ENCODE measurements around the gene ADGRE2.
"Not testable (repeated sequence)": the region's sequence is repeated elsewhere in the genome, so short reads cannot be mapped to it uniquely, and the experiment has no call there.

Gene ADGRE2

DNA sequence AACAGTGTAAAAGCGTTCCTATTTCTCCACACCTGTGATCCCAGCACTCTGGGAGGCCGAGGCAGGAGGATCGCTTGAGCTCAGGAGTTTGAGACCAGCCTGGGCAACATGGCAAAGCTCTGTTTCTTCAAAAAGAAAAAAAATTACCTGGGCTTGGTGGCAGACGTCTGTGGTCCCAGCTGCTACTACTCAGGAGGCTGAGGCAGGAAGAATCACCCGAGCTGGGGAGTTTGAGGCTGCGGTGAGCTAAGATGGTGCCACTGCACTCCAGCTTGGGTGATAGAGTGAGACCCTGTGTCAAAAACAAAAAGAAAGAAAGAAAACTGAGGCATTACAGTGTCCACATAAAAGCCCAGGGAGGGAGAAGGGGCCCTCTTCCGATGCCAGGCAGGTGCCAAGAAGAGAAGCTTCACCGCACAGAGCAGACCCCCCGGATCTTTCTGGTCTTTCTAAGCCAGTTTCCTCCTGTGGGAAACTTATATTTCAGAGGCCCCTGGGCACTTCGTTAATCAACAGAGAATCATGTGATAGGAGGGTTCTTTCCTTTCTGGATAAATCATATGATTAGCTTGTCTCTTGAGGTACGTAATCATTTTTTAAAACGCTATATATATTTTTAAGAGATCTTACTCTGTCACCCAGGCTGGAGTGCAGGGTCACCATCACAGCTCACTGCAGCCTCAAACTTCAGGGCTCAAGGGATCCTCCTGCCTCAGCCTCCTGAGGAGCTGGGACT, at the start of gene ADGRE2:
Gene ADGRE2 (minus strand): TSS at position 451 of the 736 bp plus-strand sequence. CDS start 1,804 bp downstream, outside the sequence.
- peaks cover 13% of the 10 kb centered on the region for H3K27me3 ChIP-seq (ENCODE audit: insufficient read depth, insufficient read length)
- not testable (repeated sequence) for DNase-seq (ENCODE audit: low read depth, low spot score); H3K4me1 ChIP-seq (ENCODE audit: insufficient read depth, insufficient read length); H3K36me3 ChIP-seq (ENCODE audit: insufficient read depth, insufficient read length, low read length); H3K9ac ChIP-seq (ENCODE audit: insufficient read length, low read depth); H3K4me3 ChIP-seq (ENCODE audit: insufficient read length, low read depth); H3K9me3 ChIP-seq (ENCODE audit: insufficient read depth, low read length)

DNA sequence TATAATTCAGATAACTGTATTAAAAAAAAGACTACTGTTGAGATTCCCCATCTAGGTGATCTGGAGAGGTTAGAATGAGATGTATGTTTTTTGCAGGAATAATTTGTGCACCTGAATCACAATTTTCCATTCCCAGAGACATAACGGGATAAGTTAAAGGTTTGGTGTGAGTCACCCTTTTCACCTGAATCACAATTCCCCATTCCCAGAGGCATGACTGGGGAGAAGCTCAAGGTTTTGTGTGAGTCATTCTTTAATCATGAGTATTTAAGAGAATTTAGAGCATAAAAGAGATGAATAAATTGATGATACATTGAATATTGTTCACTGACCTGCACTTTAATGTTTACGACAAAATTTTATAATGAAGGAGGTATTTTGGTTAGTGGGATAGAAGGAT, 47.6 kb upstream of the ADGRE2 start:
- H3K36me3 ChIP-seq (ENCODE audit: insufficient read depth, insufficient read length, low read length): no peaks in the 10 kb centered on the region
- H3K9me3 ChIP-seq (ENCODE audit: insufficient read depth, low read length): peaks cover 3% of the 10 kb centered on the region; the same call in 1 of the 2 replicates
- no peaks in the 10 kb centered on the region for H3K4me1 ChIP-seq (ENCODE audit: insufficient read depth, insufficient read length)
- H3K4me3 ChIP-seq (ENCODE audit: insufficient read length, low read depth): no peak overlapping the region
- TF ChIP-seq SUZ12 (IDR thresholded peaks at IDR 0.05; ENCODE audit: extremely low read depth, insufficient read depth, insufficient read length): no peak
- TF ChIP-seq YY1 (IDR thresholded peaks at IDR 0.05; ENCODE audit: insufficient read depth, insufficient read length): no peak
- TF ChIP-seq ZNF274 (IDR thresholded peaks at IDR 0.05; ENCODE audit: low read depth, low read length): no peak
- no peak overlapping the region for H3K9ac ChIP-seq (ENCODE audit: insufficient read length, low read depth)
- DNase-seq (ENCODE audit: low read depth, low spot score): no peak
- H3K27me3 ChIP-seq (ENCODE audit: insufficient read depth, insufficient read length): no peaks in the 10 kb centered on the region

DNA sequence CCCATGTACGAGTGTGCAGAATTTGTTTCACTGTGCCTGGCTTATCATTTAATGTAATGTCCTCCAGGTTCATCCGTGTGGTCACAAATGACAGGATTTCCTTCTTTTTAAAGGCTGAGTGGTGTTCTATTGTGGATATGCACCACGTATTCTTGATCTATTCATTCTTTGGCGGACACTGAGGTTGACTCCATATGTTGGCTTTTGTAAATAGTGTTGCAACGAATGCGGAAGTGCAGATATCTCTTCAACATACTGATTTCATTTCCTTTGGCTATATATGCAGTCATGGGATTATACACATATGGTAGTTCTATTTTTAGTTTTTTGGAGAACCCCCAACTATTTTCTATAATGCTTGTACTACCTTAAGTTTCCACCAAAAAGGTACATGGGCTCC, 43.6 kb upstream of the ADGRE2 start:
- TF ChIP-seq ZNF274 (IDR thresholded peaks at IDR 0.05; ENCODE audit: low read depth, low read length) (no peak), YY1 (IDR thresholded peaks at IDR 0.05; ENCODE audit: insufficient read depth, insufficient read length) (no peak), SUZ12 (IDR thresholded peaks at IDR 0.05; ENCODE audit: extremely low read depth, insufficient read depth, insufficient read length) (no peak)

DNA sequence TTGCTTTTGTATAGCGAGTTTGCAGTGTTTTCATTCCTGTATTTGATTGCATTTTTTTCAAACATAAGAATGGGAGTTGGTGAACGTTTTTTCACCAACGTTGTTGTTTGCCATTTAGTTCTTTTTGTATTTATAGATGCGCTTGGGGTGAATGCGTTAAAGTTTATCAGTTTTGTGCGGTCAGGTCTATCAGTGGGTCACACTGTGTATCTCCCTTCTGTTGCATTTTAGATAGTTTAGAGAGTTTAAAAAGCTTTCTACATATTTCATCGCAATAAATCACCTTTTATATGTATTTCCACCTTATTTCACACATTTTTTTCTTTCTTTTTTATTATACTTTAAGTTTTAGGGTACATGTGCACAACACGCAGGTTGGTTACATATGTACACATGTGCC, 40.2 kb upstream of the ADGRE2 start:
- no peak for DNase-seq (ENCODE audit: low read depth, low spot score)
- H3K36me3 ChIP-seq (ENCODE audit: insufficient read depth, insufficient read length, low read length): no peaks in the 10 kb centered on the region
- no peak overlapping the region for H3K9ac ChIP-seq (ENCODE audit: insufficient read length, low read depth)
- H3K4me1 ChIP-seq (ENCODE audit: insufficient read depth, insufficient read length): no peaks in the 10 kb centered on the region
- no peaks in the 10 kb centered on the region for H3K9me3 ChIP-seq (ENCODE audit: insufficient read depth, low read length)
- TF ChIP-seq SUZ12 (IDR thresholded peaks at IDR 0.05; ENCODE audit: extremely low read depth, insufficient read depth, insufficient read length): no peak
- TF ChIP-seq YY1 (IDR thresholded peaks at IDR 0.05; ENCODE audit: insufficient read depth, insufficient read length): no peak
- no peak for TF ChIP-seq ZNF274 (IDR thresholded peaks at IDR 0.05; ENCODE audit: low read depth, low read length)
- no peaks in the 10 kb centered on the region for H3K27me3 ChIP-seq (ENCODE audit: insufficient read depth, insufficient read length)
- no peak overlapping the region for H3K4me3 ChIP-seq (ENCODE audit: insufficient read length, low read depth)

More for the DNA sequence above, 43.6 kb upstream of the ADGRE2 start:
- Histone ChIP-seq H3K4me1 (ENCODE audit: insufficient read depth, insufficient read length) (no peaks in the 10 kb centered on the region), H3K9ac (ENCODE audit: insufficient read length, low read depth) (no peak overlapping the region), H3K36me3 (ENCODE audit: insufficient read depth, insufficient read length, low read length) (no peaks in the 10 kb centered on the region), H3K4me3 (ENCODE audit: insufficient read length, low read depth) (no peak overlapping the region), H3K27me3 (ENCODE audit: insufficient read depth, insufficient read length) (no peaks in the 10 kb centered on the region), H3K9me3 (ENCODE audit: insufficient read depth, low read length) (peaks cover 3% of the 10 kb centered on the region; the same call in 1 of the 2 replicates)
- DNase-seq (ENCODE audit: low read depth, low spot score): no peak

DNA sequence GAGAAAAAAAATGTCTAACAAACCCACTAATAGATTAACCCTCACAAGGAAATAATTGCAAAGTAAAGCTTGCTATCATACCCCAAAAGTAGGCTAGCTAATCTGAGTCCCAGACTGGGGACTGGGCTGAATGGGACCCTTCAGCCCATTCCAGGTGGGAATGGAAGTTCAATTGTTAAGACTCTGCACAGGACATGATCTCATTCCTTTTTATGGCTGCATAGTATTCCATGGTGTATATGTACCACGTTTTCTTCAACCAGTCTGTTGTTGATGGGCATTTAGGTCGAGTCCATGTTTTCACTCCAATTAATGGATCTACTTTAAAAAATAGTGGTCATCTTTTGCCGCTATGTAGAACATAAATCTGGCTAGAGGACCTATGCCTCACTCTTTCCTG, 38.7 kb upstream of the ADGRE2 start:
- no peaks in the 10 kb centered on the region for H3K36me3 ChIP-seq (ENCODE audit: insufficient read depth, insufficient read length, low read length)
- TF ChIP-seq SUZ12 (IDR thresholded peaks at IDR 0.05; ENCODE audit: extremely low read depth, insufficient read depth, insufficient read length): no peak
- TF ChIP-seq YY1 (IDR thresholded peaks at IDR 0.05; ENCODE audit: insufficient read depth, insufficient read length): no peak
- no peak for TF ChIP-seq ZNF274 (IDR thresholded peaks at IDR 0.05; ENCODE audit: low read depth, low read length)
- no peak overlapping the region for H3K9ac ChIP-seq (ENCODE audit: insufficient read length, low read depth)
- no peaks in the 10 kb centered on the region for H3K27me3 ChIP-seq (ENCODE audit: insufficient read depth, insufficient read length)
- no peak overlapping the region for H3K4me3 ChIP-seq (ENCODE audit: insufficient read length, low read depth)
- no peaks in the 10 kb centered on the region for H3K9me3 ChIP-seq (ENCODE audit: insufficient read depth, low read length)
- no peak for DNase-seq (ENCODE audit: low read depth, low spot score)
- no peaks in the 10 kb centered on the region for H3K4me1 ChIP-seq (ENCODE audit: insufficient read depth, insufficient read length)

DNA sequence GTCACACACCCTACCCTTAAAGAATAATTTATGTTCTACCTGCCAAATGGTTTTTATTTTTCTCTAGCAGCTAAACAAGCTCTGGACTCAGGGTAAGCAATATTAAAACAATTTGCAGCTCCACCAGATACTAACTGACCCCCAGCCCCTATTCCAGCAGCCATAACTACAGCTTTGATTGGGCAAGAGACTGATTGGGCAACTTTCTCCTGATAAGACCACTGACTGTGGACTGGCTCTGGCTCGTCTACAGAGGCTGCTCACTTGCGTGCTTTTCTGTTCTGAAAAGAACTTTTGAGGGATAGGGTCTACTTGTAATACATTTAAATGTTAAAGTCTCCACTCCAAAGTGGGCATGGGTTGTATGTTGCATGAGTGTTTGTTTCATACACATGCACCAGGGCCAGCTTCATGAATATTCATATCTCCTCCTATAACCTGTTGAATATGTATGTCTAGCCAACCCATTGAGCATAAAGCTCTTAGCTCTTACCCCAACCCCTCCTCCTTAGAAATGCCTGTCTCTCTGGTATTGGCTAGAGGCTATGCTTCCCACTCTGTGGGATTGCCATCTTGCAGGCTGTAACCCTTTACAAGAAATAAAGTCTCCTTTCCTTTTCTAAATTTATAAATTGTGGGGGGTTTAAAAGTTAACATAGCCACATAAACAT, 36.8 kb upstream of the ADGRE2 start:
- no peak for TF ChIP-seq ZNF274 (IDR thresholded peaks at IDR 0.05; ENCODE audit: low read depth, low read length)
- TF ChIP-seq YY1 (IDR thresholded peaks at IDR 0.05; ENCODE audit: insufficient read depth, insufficient read length): no peak
- TF ChIP-seq SUZ12 (IDR thresholded peaks at IDR 0.05; ENCODE audit: extremely low read depth, insufficient read depth, insufficient read length): no peak
- Histone ChIP-seq H3K4me1 (ENCODE audit: insufficient read depth, insufficient read length) (no peaks in the 10 kb centered on the region), H3K9ac (ENCODE audit: insufficient read length, low read depth) (no peak overlapping the region), H3K4me3 (ENCODE audit: insufficient read length, low read depth) (no peak overlapping the region), H3K36me3 (ENCODE audit: insufficient read depth, insufficient read length, low read length) (no peaks in the 10 kb centered on the region), H3K27me3 (ENCODE audit: insufficient read depth, insufficient read length) (peaks cover under 1% of the 10 kb centered on the region), H3K9me3 (ENCODE audit: insufficient read depth, low read length) (no peaks in the 10 kb centered on the region)
- DNase-seq (ENCODE audit: low read depth, low spot score): no peak

DNA sequence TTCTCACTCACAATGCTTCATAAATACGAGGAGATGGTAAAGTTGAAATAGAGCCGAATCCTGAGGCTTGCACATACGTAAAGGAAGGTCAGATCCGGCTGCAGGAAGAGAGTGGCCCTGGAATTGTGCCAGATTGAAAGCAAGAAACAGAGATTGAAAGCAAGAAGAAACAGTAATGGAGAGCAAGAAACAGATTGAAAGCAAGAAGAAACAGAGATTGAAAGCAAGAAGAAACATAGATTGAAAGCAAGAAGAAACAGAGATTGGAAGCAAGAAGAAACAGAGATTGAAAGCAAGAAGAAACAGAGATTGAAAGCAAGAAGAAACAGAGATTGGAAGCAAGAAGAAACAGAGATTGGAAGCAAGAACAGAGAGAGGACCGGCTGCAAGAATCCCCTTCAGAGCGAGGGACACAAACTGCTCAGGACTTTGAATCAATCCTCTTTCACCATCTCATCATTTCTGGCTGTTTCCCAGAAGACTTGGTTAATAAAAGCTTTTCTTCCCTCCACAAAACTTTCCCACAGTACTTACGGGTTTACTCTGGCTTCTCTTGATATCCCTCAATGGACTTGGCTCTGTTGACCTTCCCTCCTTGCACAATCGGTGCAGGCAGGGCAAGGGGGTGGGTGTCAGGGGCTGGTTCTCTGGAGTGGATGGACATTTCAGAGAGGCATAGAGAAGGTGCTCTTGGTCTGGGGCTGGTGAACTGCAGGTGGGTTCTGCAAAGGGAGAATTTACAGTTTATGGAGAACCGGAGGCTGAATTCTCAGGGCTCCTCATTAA, 31.1 kb upstream of the ADGRE2 start:
- H3K4me3 ChIP-seq (ENCODE audit: insufficient read length, low read depth): no peak overlapping the region

More for the DNA sequence above, 31.1 kb upstream of the ADGRE2 start:
- H3K4me1 ChIP-seq (ENCODE audit: insufficient read depth, insufficient read length): no peaks in the 10 kb centered on the region
- H3K9me3 ChIP-seq (ENCODE audit: insufficient read depth, low read length): no peaks in the 10 kb centered on the region
- H3K9ac ChIP-seq (ENCODE audit: insufficient read length, low read depth): no peak overlapping the region
- no peaks in the 10 kb centered on the region for H3K36me3 ChIP-seq (ENCODE audit: insufficient read depth, insufficient read length, low read length)
- peaks cover 5% of the 10 kb centered on the region for H3K27me3 ChIP-seq (ENCODE audit: insufficient read depth, insufficient read length)
- no peak for DNase-seq (ENCODE audit: low read depth, low spot score)
- TF ChIP-seq YY1 (IDR thresholded peaks at IDR 0.05; ENCODE audit: insufficient read depth, insufficient read length) (no peak), ZNF274 (IDR thresholded peaks at IDR 0.05; ENCODE audit: low read depth, low read length) (no peak), SUZ12 (IDR thresholded peaks at IDR 0.05; ENCODE audit: extremely low read depth, insufficient read depth, insufficient read length) (no peak)
